ENCODE results near the gene FRMD4B. TPM values are rescaled to one million over a fixed set of nuclear protein-coding genes. Genes with fewer than 3 reads are reported as not detected.

The FRMD4B gene
- total RNA-seq, 3 donors from 2014 or later: 26.0 to 29.4 (median 28.6) TPM

DNA sequence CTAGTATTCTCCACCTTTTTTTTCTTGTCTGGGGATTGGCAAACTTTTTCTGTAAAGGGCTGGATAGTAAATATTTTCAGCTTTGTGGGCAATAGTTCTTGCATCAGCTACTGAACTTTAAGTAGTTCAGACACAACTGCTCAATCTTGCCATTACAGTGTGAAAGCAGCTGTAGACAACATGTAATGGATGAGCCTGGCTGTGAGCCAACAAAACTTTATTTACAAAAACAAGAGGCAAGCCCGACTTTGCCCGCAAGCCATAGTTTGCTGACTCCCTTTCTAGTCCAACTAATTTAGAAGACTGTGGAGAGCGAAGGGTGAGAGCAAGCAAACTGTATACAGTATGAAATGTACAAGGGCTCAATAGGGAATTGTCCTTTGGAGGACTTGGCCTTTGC, 6.2 kb downstream of the FRMD4B start:
- TF ChIP-seq, protein P1, sequence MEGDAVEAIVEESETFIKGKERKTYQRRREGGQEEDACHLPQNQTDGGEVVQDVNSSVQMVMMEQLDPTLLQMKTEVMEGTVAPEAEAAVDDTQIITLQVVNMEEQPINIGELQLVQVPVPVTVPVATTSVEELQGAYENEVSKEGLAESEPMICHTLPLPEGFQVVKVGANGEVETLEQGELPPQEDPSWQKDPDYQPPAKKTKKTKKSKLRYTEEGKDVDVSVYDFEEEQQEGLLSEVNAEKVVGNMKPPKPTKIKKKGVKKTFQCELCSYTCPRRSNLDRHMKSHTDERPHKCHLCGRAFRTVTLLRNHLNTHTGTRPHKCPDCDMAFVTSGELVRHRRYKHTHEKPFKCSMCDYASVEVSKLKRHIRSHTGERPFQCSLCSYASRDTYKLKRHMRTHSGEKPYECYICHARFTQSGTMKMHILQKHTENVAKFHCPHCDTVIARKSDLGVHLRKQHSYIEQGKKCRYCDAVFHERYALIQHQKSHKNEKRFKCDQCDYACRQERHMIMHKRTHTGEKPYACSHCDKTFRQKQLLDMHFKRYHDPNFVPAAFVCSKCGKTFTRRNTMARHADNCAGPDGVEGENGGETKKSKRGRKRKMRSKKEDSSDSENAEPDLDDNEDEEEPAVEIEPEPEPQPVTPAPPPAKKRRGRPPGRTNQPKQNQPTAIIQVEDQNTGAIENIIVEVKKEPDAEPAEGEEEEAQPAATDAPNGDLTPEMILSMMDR (IDR thresholded peaks at IDR 0.05): no peak
- no peaks in the 10 kb centered on the region for H3K9me3 ChIP-seq
- no peaks in the 10 kb centered on the region for H3K4me1 ChIP-seq (ENCODE audit: low read depth)
- no peaks in the 10 kb centered on the region for H3K36me3 ChIP-seq (ENCODE audit: low read depth)
- ATAC-seq (no peak), DNase-seq (no peak)
- intact Hi-C loops (cut with DNase I, micrococcal nuclease): no loop called here
- no peak overlapping the region for H3K4me3 ChIP-seq

DNA sequence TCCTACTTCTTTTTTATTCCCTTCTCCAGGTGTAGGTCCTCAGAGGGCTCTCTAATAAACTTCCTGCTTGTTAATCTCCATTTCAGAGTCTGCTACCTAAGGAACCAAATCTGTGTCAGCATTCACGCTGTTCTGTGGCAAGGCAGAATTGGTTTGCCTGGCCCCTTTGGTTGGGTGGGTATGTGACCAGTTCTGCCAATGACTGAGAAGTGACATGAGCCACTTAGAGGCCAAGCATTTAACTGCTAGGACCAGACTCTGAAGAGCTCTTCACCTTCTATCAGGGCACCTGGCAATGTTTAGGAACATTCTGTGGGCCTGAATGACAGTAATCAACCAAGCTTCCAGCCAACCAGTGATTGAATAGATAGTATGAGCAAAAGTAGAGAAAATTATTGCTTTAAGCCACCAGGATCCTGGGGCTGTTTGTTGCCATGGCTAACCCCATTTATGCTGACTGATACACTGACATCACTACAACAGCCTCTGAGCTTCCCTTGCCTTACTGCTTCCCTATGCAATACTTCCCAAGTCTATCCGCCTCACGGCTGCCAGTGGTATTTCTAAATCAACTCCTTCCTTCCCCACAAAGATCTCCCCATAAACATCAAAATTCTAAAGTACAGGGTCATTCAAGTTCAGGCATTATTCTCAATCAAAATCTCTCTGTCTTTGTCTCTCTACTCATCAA, 7.6 kb downstream of the FRMD4B start:
- H3K4me1 ChIP-seq (ENCODE audit: low read depth): no peaks in the 10 kb centered on the region
- H3K36me3 ChIP-seq (ENCODE audit: low read depth): no peaks in the 10 kb centered on the region
- DNase-seq (no peak), ATAC-seq (no peak)
- H3K9me3 ChIP-seq: no peaks in the 10 kb centered on the region
- intact Hi-C loops (cut with DNase I, micrococcal nuclease): no loop called here
- H3K4me3 ChIP-seq: no peak overlapping the region
- TF ChIP-seq, protein P1 (IDR thresholded peaks at IDR 0.05): no peak

DNA sequence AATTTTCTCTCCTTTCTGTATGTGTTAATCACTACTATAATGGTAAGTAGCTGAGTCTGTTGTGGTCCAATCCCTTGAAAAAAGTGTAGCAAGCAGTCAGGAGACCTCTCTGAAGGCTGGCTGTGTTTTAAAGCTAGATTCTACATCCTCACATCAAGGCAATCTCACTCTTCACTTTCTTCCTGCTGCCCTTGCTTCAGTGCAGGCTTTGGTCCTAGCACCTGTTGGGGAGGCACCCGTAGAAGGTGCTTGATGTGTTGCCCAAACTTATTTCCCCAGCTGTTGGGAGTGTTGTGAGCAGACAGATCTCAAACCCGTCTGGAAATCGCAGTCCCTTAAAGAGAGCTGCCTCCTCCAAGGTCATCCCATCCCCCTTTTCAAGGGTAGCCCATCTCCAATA, 8.6 kb downstream of the FRMD4B start:
- H3K9me3 ChIP-seq: no peaks in the 10 kb centered on the region
- no peak overlapping the region for H3K4me3 ChIP-seq
- TF ChIP-seq, protein P1 (IDR thresholded peaks at IDR 0.05): no peak
- intact Hi-C loops (cut with DNase I, micrococcal nuclease): no loop called here
- ATAC-seq (no peak), DNase-seq (no peak)
- H3K4me1 ChIP-seq (ENCODE audit: low read depth): no peaks in the 10 kb centered on the region
- no peaks in the 10 kb centered on the region for H3K36me3 ChIP-seq (ENCODE audit: low read depth)

DNA sequence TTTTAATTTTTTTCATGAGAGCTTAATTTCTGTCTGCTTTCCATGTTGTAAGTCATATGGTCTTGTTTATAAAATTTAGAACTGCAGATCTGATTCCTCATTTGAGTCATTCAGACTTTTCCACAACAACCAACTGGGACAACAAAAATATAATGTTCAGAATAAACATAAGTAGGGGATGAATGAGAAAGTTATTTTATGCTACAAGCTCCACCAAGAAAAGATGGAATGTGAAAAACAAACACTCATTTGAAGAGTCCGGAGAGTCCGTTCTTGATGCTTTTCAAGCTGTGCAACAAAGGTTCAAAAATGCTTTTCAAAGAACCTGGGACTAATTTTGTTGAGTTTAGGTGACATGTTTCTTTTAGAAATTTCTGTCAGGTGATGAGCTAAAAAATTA, 9.2 kb downstream of the FRMD4B start:
- DNase-seq (no peak), ATAC-seq (no peak)
- Histone ChIP-seq H3K4me3 (no peak overlapping the region), H3K4me1 (ENCODE audit: low read depth) (no peaks in the 10 kb centered on the region), H3K36me3 (ENCODE audit: low read depth) (no peaks in the 10 kb centered on the region), H3K9me3 (no peaks in the 10 kb centered on the region)
- TF ChIP-seq, protein P1 (IDR thresholded peaks at IDR 0.05): no peak
- intact Hi-C loops (cut with DNase I, micrococcal nuclease): no loop called here

DNA sequence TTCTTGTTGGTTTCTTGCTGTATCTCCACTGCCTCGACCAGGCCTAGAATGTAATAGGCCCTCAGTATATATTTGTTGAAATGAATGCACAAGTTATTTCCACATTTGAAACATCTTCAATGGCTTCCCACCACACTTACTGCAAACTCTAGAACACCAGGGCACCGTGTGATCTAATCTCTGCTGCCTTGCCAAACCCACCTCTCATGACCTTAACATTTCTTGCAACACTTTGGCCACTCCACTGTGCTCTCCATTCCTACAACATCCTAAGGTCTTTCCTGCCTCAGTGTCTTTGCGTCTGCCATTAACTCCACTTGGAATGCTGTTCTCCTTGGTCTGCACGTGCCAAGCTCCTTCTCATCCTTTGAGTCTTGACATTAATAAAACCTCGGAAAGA, 14.1 kb downstream of the FRMD4B start:
- intact Hi-C loops (cut with DNase I, micrococcal nuclease): no loop called here

More for the DNA sequence above, 14.1 kb downstream of the FRMD4B start:
- ATAC-seq (no peak), DNase-seq (no peak)
- H3K36me3 ChIP-seq (ENCODE audit: low read depth): no peaks in the 10 kb centered on the region
- TF ChIP-seq, protein P1 (IDR thresholded peaks at IDR 0.05): no peak
- no peaks in the 10 kb centered on the region for H3K9me3 ChIP-seq
- no peaks in the 10 kb centered on the region for H3K4me1 ChIP-seq (ENCODE audit: low read depth)
- H3K4me3 ChIP-seq: no peak overlapping the region

Data from mucosa of descending colon (tissue), 3 donors.